Measurements from ENCODE around the gene LRRFIP1. TPM values are rescaled to one million over a fixed set of nuclear protein-coding genes. Genes with fewer than 3 reads are reported as not detected.

Gene LRRFIP1
- total and polyA plus RNA-seq, 2 donors (not counting 3 experiments of a cell fraction or from before 2014, with no cell fraction given), result 39.2 to 179 TPM

GRCh38 chr2:237629739-237630138 is 2.4 kb downstream of the LRRFIP1 start:
- H3K4me2 ChIP-seq (ENCODE audit: insufficient read depth, low read length), result no peak overlapping the region
- H3K4me1 ChIP-seq (ENCODE audit: control insufficient read depth, extremely low read depth, insufficient read depth, low read length), result peaks cover 13% of the 10 kb centered on the region
- dilution Hi-C loops (cut with MboI; ENCODE audit: extremely low pct_ligation_motif_present, low sequenced_read_pairs) (no loop called here), intact Hi-C loops (cut with micrococcal nuclease) (no loop called here)
- no peak overlapping the region for H3K4me3 ChIP-seq (replicated peaks in 1 of 3; ENCODE audit: insufficient read depth in 1 of 3, low read depth in 1 of 3, low read length in 3 of 3)
- FAIRE-seq, result no peak
- no peak overlapping the region for H3K9ac ChIP-seq (replicated peaks; ENCODE audit: extremely low read depth, insufficient read depth, low read length)
- ChIA-PET CTCF (interaction anchor here (1.0 kb wide), 1 partner anchor 25 kb away, joined by 3 read pairs; no protein-coding TSS in a partner anchor), POLR2A (no interaction called here)
- no peak overlapping the region for H2AFZ ChIP-seq (ENCODE audit: low read depth, low read length)
- no TSS peak for BruUV-seq (replicated peaks)
- TF ChIP-seq CTCF (IDR thresholded peaks at IDR 0.05; ENCODE audit: extremely low read depth in 1 of 2, insufficient read depth in 1 of 2, low read depth in 1 of 2, low read length in 2 of 2), result no peak
- TF ChIP-seq EZH2 (IDR thresholded peaks at IDR 0.05; ENCODE audit: borderline replicate concordance, low read depth, low read length, severe bottlenecking), result no peak
- no peak for TF ChIP-seq POLR2AphosphoS5 (IDR thresholded peaks at IDR 0.05; ENCODE audit: insufficient read depth, low read depth, low read length)
- TF ChIP-seq FOS (IDR thresholded peaks at IDR 0.05; ENCODE audit: borderline replicate concordance, insufficient read depth, low read length), result no peak
- no peak for TF ChIP-seq MYC (IDR thresholded peaks at IDR 0.05; ENCODE audit: low read depth, low read length)
- TF ChIP-seq JUN (IDR thresholded peaks at IDR 0.05; ENCODE audit: borderline replicate concordance, insufficient read depth, insufficient read length, low read depth), result no peak
- no peak for TF ChIP-seq GATA2 (IDR thresholded peaks at IDR 0.05; ENCODE audit: insufficient read depth, insufficient read length, low read depth, low read length)
- no peaks in the 10 kb centered on the region for H3K9me3 ChIP-seq (replicated peaks; ENCODE audit: control insufficient read depth, insufficient read depth, low read length)
- no peaks in the 10 kb centered on the region for H3K9me1 ChIP-seq (replicated peaks; ENCODE audit: control insufficient read depth, extremely low read depth, insufficient read depth, low read length)
- no peaks in the 10 kb centered on the region for H4K20me1 ChIP-seq (replicated peaks; ENCODE audit: control insufficient read depth, extremely low read depth, insufficient read depth, low read length)
- peaks cover 2% of the 10 kb centered on the region for H3K79me2 ChIP-seq (ENCODE audit: control insufficient read depth, insufficient read depth, low read length)
- H3K27ac ChIP-seq (ENCODE audit: insufficient read depth, low read depth, low read length), result no peak overlapping the region
- peaks cover 0 to 9% of the 10 kb centered on the region in 2 experiments for H3K36me3 ChIP-seq (ENCODE audit: control insufficient read depth in 2 of 2, extremely low read depth in 1 of 2, insufficient read depth in 2 of 2, low read length in 2 of 2)
- no peaks in the 10 kb centered on the region for H3K27me3 ChIP-seq (ENCODE audit: control insufficient read depth in 2 of 2, insufficient read depth in 2 of 2, low read length in 2 of 2)
- no peak for DNase-seq (ENCODE audit: low read depth, low spot score)

Data from endothelial cell of umbilical vein (primary cell).